ENCODE results near the gene DENND1A. TPM values are rescaled to one million over a fixed set of nuclear protein-coding genes. Genes with fewer than 3 reads are reported as not detected.

DENND1A gene
- total and polyA plus RNA-seq, 2 experiments from 2014 or later: 13.1 to 14.5 TPM

DNA sequence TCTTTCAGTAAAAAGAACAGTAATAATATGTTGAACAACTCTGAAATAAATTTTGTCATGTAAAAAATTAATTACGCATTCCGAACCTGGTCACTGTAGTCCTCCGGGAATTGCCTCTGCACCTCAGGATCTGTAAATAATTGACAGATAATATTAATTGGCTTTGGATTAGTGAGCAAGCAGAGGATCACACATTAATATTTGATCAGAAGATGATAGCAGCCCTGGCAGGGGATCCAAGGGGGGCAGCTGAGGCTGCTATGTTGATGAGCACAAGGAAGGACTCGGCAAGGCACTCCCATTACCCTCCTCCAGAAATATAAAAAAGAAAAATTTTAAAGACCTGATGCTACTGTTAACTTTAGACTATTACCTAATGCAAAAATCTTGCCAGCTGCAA is 137.4 kb downstream of the DENND1A start:
- DNase-seq (ENCODE audit: low read depth in 1 of 2, low spot score in 1 of 2): no peak
- H3K36me3 ChIP-seq: no peaks in the 10 kb centered on the region
- no peaks in the 10 kb centered on the region for H3K4me1 ChIP-seq (ENCODE audit: low read depth)
- no peak overlapping the region for H3K27ac ChIP-seq
- TF ChIP-seq, protein P1, sequence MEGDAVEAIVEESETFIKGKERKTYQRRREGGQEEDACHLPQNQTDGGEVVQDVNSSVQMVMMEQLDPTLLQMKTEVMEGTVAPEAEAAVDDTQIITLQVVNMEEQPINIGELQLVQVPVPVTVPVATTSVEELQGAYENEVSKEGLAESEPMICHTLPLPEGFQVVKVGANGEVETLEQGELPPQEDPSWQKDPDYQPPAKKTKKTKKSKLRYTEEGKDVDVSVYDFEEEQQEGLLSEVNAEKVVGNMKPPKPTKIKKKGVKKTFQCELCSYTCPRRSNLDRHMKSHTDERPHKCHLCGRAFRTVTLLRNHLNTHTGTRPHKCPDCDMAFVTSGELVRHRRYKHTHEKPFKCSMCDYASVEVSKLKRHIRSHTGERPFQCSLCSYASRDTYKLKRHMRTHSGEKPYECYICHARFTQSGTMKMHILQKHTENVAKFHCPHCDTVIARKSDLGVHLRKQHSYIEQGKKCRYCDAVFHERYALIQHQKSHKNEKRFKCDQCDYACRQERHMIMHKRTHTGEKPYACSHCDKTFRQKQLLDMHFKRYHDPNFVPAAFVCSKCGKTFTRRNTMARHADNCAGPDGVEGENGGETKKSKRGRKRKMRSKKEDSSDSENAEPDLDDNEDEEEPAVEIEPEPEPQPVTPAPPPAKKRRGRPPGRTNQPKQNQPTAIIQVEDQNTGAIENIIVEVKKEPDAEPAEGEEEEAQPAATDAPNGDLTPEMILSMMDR (IDR thresholded peaks at IDR 0.05; ENCODE audit: low read depth, low read length): no peak
- no peaks in the 10 kb centered on the region for H3K27me3 ChIP-seq
- no peak overlapping the region for H3K4me3 ChIP-seq
- H3K9me3 ChIP-seq (ENCODE audit: low read depth): no peaks in the 10 kb centered on the region

DNA sequence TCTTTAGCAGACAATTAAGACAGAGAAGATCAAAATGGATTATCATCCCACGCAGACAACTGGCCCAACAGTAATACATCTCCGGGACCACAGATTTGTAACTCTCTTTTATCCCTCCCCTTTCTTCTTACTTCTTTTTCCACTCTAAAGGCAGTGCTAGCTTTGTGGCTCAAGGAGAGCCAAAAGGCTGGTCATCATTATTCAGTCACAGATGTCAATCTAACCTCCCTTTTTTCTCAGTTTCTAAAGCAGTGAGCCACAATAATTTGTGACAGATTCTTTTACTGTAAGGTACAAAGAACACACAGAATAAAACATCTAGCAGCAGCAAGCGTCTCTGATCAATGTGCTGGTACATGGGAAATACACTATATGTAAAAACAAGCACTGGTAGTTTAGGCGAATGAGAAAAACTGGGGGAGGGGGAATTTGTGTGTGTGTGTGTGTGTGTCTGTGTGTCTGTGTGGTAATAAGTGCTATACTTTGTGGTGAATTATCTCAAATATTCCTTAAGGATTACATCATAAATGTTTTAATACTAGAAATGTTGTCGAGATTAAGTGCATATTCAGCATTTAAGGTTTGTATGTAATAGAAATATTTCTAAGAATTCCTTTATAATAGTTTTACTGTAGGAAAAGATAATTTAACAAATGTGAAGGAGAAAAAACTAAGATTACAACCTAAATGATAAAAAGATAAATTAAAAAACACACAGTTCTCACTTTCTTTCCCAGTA is 140.2 kb downstream of the DENND1A start:
- no peaks in the 10 kb centered on the region for H3K36me3 ChIP-seq
- no peaks in the 10 kb centered on the region for H3K27me3 ChIP-seq
- TF ChIP-seq, protein P1 (IDR thresholded peaks at IDR 0.05; ENCODE audit: low read depth, low read length): no peak
- H3K4me1 ChIP-seq (ENCODE audit: low read depth): no peaks in the 10 kb centered on the region
- DNase-seq (ENCODE audit: low read depth in 1 of 2, low spot score in 1 of 2): peak in 1 of 2 donors; percentile 16
- H3K4me3 ChIP-seq: no peak overlapping the region
- H3K27ac ChIP-seq: no peak overlapping the region
- H3K9me3 ChIP-seq (ENCODE audit: low read depth): no peaks in the 10 kb centered on the region

DNA sequence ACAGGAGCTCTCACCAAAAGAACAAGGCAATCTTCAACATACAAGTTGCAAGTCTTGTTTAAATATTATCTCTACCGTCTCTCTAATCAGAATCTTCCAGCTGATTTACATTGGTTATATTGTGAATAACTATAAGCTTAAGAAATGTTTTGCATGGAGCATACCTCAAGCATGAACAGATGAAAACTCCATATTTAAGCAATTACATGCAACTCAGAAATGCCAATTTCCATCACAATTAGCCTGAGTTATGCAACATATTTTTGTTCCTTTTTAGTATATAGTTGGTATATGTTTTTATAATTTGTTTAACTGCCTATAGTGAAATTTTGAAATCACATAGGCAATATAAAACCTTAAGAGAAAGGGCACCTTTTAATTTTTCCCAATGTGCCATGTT is 142.5 kb downstream of the DENND1A start:
- no peak for DNase-seq (ENCODE audit: low read depth in 1 of 2, low spot score in 1 of 2)
- Histone ChIP-seq H3K27me3 (no peaks in the 10 kb centered on the region), H3K4me1 (ENCODE audit: low read depth) (no peaks in the 10 kb centered on the region), H3K36me3 (no peaks in the 10 kb centered on the region), H3K4me3 (no peak overlapping the region), H3K9me3 (ENCODE audit: low read depth) (no peaks in the 10 kb centered on the region), H3K27ac (no peak overlapping the region)
- TF ChIP-seq, protein P1 (IDR thresholded peaks at IDR 0.05; ENCODE audit: low read depth, low read length): no peak

DNA sequence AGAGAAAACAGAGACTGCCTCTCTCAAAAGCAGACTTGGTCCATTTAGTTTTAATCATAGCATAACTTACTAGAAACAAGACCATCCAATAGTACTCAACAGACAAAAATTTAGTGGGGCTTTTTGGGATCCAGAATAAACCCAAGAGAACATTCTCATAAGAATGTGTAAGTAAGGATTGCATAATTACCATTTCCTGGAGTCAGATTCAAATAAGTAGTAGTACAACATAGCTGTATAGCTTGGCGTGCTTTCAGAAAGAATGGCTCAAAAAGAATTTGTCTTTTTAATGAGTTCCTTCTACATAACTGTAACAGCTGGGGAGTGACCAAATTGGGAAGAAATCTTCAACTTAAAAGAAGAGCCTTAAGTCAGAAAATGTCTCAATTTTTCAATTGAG is 145.4 kb downstream of the DENND1A start:
- Histone ChIP-seq H3K4me3 (no peak overlapping the region), H3K9me3 (ENCODE audit: low read depth) (no peaks in the 10 kb centered on the region), H3K27ac (no peak overlapping the region), H3K27me3 (no peaks in the 10 kb centered on the region), H3K36me3 (no peaks in the 10 kb centered on the region), H3K4me1 (ENCODE audit: low read depth) (no peaks in the 10 kb centered on the region)
- peak in 1 of 2 donors; percentile 86 for DNase-seq (ENCODE audit: low read depth in 1 of 2, low spot score in 1 of 2)
- TF ChIP-seq, protein P1 (IDR thresholded peaks at IDR 0.05; ENCODE audit: low read depth, low read length): no peak

DNA sequence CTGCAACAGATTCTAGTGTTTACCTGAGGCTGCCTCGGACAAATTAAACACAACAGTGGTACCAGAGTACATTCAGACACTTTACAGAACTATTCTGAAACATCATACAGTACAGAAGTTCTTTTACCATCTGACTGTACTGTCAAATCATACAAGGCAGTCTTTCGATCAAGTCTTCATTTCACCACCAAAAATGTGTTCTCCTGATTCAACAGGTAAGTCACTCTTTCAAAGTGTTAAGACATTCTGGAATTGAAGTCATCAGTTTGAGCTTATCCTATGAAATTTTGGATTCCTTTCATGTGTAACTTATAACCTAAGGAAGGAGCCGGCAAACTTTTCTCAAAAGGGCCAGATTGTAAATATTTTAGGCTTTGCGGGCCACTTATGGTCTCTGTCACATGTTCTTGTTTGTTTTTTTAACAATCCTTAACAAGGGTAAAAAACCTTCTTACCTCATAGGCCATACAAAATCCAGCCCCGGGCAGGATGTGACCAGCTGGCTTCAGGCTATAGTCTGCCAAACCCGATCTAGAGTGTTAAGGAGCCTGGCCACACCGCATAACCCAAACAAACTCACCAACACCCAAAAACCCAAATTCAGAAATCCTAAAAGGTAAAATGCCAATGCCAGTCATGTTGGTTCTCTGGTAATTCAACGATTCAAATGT is 151.6 kb downstream of the DENND1A start:
- H3K4me3 ChIP-seq: no peak overlapping the region
- TF ChIP-seq, protein P1 (IDR thresholded peaks at IDR 0.05; ENCODE audit: low read depth, low read length): no peak
- H3K27me3 ChIP-seq: no peaks in the 10 kb centered on the region
- DNase-seq (ENCODE audit: low read depth in 1 of 2, low spot score in 1 of 2): no peak
- peaks cover 38% of the 10 kb centered on the region for H3K4me1 ChIP-seq (ENCODE audit: low read depth)
- no peaks in the 10 kb centered on the region for H3K9me3 ChIP-seq (ENCODE audit: low read depth)
- no peak overlapping the region for H3K27ac ChIP-seq
- no peaks in the 10 kb centered on the region for H3K36me3 ChIP-seq
